ENCODE results near the gene USP9X.
"Not testable (repeated sequence)": the region's sequence is repeated elsewhere in the genome, so short reads cannot be mapped to it uniquely, and the experiment has no call there.

The USP9X gene

DNA sequence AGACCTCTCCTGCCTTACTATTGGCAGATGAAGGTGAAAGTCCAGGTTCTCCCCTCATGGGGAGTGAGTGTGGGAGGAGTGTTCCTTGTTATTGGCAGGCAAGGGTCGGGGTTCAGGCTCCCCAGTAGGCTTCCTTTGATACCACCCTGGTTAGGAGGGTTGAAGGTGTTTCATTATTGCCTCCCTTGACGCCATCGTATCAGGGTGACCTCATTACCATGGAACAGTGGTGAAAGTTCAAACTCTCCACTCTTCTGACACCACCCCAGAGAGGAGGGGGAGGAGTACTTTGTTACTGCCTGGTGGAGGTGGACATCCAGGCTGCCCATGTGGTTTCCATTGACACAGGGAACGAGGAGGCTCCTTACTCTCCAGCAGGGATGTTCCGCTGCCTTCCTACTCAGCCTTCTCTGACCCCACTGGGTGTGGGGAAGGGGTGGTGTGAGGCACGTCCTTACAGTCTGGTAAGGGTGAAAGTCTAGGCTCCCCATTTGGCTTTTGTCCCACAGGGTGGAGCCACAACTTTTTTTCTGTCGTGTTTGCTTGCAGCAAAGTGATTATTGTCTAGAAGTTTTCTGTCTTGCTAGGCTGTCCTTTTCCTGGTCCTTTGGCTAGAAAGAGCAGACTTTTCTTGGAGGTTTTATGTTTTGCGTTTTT is 37.2 kb upstream of the USP9X start:
- TF ChIP-seq, protein P1, sequence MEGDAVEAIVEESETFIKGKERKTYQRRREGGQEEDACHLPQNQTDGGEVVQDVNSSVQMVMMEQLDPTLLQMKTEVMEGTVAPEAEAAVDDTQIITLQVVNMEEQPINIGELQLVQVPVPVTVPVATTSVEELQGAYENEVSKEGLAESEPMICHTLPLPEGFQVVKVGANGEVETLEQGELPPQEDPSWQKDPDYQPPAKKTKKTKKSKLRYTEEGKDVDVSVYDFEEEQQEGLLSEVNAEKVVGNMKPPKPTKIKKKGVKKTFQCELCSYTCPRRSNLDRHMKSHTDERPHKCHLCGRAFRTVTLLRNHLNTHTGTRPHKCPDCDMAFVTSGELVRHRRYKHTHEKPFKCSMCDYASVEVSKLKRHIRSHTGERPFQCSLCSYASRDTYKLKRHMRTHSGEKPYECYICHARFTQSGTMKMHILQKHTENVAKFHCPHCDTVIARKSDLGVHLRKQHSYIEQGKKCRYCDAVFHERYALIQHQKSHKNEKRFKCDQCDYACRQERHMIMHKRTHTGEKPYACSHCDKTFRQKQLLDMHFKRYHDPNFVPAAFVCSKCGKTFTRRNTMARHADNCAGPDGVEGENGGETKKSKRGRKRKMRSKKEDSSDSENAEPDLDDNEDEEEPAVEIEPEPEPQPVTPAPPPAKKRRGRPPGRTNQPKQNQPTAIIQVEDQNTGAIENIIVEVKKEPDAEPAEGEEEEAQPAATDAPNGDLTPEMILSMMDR (conservative IDR thresholded peaks at IDR 0.05) = no peak
- TF ChIP-seq ZFX (IDR thresholded peaks at IDR 0.05) = no peak

DNA sequence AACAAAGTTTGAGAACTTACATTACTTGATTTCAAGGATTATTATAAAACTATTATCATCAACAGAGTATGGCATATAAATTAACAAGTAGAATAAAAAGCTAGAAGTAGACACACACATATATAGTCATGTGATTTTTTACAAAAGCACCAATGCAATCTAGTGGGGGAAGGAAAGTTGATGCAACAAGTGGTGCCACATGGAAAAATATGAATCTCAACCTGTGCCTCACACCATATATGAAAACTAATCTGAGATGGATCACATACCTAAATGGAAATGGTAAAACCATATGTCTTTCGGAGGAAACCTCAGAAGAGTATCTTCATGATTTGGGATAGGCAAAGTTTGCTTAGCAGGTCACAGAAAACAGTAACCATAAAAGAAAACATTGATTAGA is 34.9 kb upstream of the USP9X start:
- H3K27ac ChIP-seq = no peak overlapping the region
- TF ChIP-seq, protein P1 (conservative IDR thresholded peaks at IDR 0.05) = no peak
- no peak for TF ChIP-seq ZFX (IDR thresholded peaks at IDR 0.05)

More for the DNA sequence above, 37.2 kb upstream of the USP9X start:
- H3K27ac ChIP-seq = no peak overlapping the region

DNA sequence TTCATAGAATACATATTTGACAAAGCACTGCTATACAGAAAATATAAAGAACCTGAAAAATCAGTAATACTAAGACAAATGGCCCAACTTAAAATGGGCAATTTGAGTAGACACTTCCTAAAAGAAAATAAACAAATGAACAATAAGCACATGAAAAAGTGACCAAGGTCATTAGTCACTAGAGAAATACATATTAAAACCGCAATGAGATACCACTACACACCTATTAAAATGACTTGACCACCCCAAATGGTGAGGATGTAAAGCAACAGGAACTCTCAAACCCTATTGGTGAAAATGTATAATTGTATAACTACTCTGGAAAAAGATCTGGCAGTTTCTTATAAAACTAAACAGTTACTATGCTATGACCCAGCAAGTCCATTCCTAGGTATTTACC is 34.0 kb upstream of the USP9X start:
- no peak for TF ChIP-seq ZFX (IDR thresholded peaks at IDR 0.05)
- TF ChIP-seq, protein P1 (conservative IDR thresholded peaks at IDR 0.05) = no peak

DNA sequence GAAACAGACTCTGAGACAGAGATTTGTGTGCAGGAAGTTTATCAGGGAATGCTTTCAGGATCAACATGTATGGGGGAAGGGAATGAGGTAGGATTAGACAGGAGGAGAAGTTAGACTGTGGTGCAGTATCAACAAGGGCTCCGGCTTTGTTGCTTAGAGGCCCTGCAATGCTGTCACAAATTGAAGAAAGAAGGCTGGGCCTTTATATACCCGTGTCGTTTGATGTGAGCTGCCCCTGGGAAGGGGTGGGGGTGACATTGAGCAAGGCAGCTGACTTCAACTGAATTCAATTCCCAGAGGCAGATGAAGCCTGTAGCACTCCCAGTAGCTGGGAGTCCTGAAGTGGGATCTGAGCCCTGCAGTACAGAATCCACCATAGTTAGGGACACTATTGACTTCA is 29.5 kb upstream of the USP9X start:
- TF ChIP-seq, protein P1 (conservative IDR thresholded peaks at IDR 0.05) = no peak
- no peak for TF ChIP-seq ZFX (IDR thresholded peaks at IDR 0.05)
- no peak overlapping the region for H3K27ac ChIP-seq

More for the DNA sequence above, 34.0 kb upstream of the USP9X start:
- no peak overlapping the region for H3K27ac ChIP-seq

DNA sequence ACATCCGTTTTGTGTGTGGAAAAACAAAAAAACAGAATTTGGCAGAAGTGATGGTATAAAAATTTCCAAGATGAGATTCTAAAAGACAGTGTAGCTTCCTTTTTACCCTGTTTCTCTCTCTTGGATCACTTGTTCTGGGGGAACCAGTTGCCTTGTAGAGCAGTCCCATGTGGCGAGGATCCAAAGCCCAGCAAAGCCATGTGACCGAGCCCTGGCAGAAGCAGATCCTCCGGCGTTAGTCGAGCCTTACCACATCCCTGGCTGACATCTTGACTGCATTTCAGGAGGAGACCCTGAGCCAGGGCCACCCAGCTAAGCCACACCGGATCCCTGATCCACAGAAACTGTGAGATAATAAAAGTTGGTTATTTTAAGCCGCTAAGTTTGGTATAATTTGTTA is 22.0 kb upstream of the USP9X start:
- H3K27ac ChIP-seq = not testable (repeated sequence)

DNA sequence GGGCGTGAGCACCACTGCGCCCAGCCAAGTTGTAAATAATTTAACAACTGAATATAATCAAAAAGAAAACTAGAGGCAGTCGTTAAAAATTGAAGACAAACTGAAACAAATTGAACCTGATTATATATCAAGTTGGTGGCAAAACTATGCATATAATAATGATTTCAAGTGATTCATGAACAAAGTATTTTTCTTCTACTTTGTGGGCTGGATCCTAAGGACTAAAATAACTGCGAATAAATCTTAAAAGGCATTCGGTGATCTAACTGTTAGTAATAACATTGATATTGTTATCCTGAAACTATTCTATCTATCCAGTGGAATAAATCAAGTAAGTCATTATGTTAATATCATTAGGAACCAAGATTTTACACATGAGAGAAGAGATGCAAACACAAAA is 21.2 kb upstream of the USP9X start:
- H3K27ac ChIP-seq = no peak overlapping the region
- TF ChIP-seq, protein P1 (conservative IDR thresholded peaks at IDR 0.05) = no peak
- TF ChIP-seq ZFX (IDR thresholded peaks at IDR 0.05) = no peak

DNA sequence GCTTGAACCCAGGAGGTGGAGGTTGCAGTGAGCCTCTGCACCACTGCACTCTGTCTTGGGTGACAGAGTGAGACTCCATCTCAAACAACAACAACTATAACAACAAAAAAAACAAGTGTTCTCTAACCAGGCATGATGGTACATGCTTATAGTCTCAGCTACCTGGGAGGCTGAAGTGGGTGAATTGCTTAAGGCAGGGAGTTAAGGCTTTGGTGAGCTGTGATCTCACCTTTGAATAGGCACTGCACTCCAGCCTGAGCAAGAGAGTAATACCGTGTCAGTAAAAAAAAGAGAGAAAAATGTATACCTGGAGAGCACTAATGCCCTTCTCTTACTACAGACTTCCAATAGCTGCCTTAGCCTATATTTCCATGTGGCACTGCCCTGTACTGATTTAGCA is 18.9 kb upstream of the USP9X start:
- no peak for TF ChIP-seq ZFX (IDR thresholded peaks at IDR 0.05)
- TF ChIP-seq, protein P1 (conservative IDR thresholded peaks at IDR 0.05) = no peak
- no peak overlapping the region for H3K27ac ChIP-seq

DNA sequence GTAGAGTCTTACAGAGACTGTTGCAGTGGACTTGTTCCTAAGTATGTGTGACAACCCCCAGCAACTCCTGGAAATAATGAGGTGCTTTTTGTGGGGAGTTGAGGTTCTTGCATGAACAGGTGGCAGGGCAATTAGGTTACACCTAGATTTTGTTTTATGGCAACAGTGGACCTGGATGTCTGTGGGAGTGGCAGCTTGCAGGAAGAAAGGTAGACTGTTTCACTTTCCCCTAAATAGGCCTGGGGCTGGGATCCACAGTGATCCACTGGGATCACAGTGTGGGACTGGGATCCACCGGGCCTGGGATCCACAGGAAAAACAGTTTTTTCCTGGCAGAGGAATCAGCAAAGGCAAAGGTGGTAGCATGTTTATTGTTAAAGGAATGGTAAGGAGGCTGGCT is 18.3 kb upstream of the USP9X start:
- TF ChIP-seq ZFX (IDR thresholded peaks at IDR 0.05) = no peak
- TF ChIP-seq, protein P1 (conservative IDR thresholded peaks at IDR 0.05) = no peak
- H3K27ac ChIP-seq = no peak overlapping the region
